GM23338 (cell line): ENCODE results near the gene TRDMT1. TPM values are rescaled to one million over a fixed set of nuclear protein-coding genes. Genes with fewer than 3 reads are reported as not detected.

Experiments
- ATAC-seq: fragments of 200-7000 bp; cut with Tn5 transposase; 3 replicates; pipeline ENCODE4 v1.9.1; 2020
- DNase-seq: peaks from one replicate; pipeline ENCODE4 v3.0.0-alpha.2; 2015; ENCODE audit warnings: low spot score
- H2AFZ ChIP-seq: fragments of 200-600 bp; sonication (generic); 2 replicates; pipeline ENCODE4 v1.8.0; 2016; ENCODE audit warnings: antibody characterized with exemption, mild to moderate bottlenecking, moderate library complexity
- H3F3A ChIP-seq: fragments of 200-600 bp; sonication (generic); replicated peaks from 2 replicates; pipeline ENCODE4 v1.8.0; 2017; ENCODE audit warnings: antibody characterized with exemption, mixed run types, low read depth
- H3K27ac ChIP-seq: fragments of 200-600 bp; sonication (generic); 2 replicates; pipeline ENCODE4 v1.6.1; 2016; ENCODE audit warnings: low read depth
- H3K27me3 ChIP-seq: fragments of 200-600 bp; sonication (generic); 2 replicates; pipeline ENCODE4 v1.8.0; 2016; ENCODE audit warnings: mild to moderate bottlenecking, mixed run types, moderate library complexity; ENCODE audit not compliant: insufficient read depth
- H3K36me3 ChIP-seq: fragments of 200-600 bp; sonication (generic); 2 replicates; pipeline ENCODE4 v1.8.0; 2016; ENCODE audit warnings: mild to moderate bottlenecking; ENCODE audit not compliant: insufficient read depth
- H3K4me1 ChIP-seq: fragments of 200-600 bp; sonication (generic); 2 replicates; pipeline ENCODE4 v1.8.0; 2016; ENCODE audit warnings: mild to moderate bottlenecking, moderate library complexity; ENCODE audit not compliant: insufficient read depth
- H3K4me2 ChIP-seq: fragments of 200-600 bp; sonication (generic); 2 replicates; pipeline ENCODE4 v1.7.1; 2017; ENCODE audit warnings: mixed run types
- H3K4me3 ChIP-seq: fragments of 200-600 bp; sonication (generic); 2 replicates; pipeline ENCODE4 v1.6.1; 2016; ENCODE audit warnings: mixed run types
- H3K79me2 ChIP-seq: fragments of 200-600 bp; sonication (generic); replicated peaks from 2 replicates; pipeline ENCODE4 v1.8.0; 2017; ENCODE audit warnings: mild to moderate bottlenecking; ENCODE audit not compliant: insufficient read depth
- H3K9me2 ChIP-seq: fragments of 200-600 bp; sonication (generic); 2 replicates; pipeline ENCODE4 v1.8.0; 2017; ENCODE audit not compliant: insufficient read depth
- H4K20me1 ChIP-seq: fragments of 200-600 bp; sonication (generic); replicated peaks from 2 replicates; pipeline ENCODE4 v1.8.0; 2017; ENCODE audit warnings: mild to moderate bottlenecking; ENCODE audit not compliant: insufficient read depth
- H3K27ac Mint-ChIP-seq: 2 replicates; pipeline ENCODE4 v1.8.0; 2020; ENCODE audit warnings: inconsistent platforms, mild to moderate bottlenecking, moderate library complexity, mixed read lengths
- H3K27me3 Mint-ChIP-seq: 3 replicates; pipeline ENCODE4 v1.8.0; 2022; ENCODE audit warnings: low read depth, mild to moderate bottlenecking, moderate library complexity, mixed read lengths, inconsistent platforms; ENCODE audit not compliant: insufficient read depth, poor library complexity
- H3K36me3 Mint-ChIP-seq: 3 replicates; pipeline ENCODE4 v1.8.0; 2021; ENCODE audit warnings: low read depth, mild to moderate bottlenecking, inconsistent platforms, moderate library complexity, mixed read lengths
- H3K4me1 Mint-ChIP-seq: 3 replicates; pipeline ENCODE4 v1.8.0; 2020; ENCODE audit warnings: mild to moderate bottlenecking, inconsistent platforms, mixed read lengths
- H3K4me3 Mint-ChIP-seq: 3 replicates; pipeline ENCODE4 v1.8.0; 2021; ENCODE audit warnings: moderate library complexity, mild to moderate bottlenecking, inconsistent platforms, mixed read lengths
- H3K9me3 Mint-ChIP-seq: 3 replicates; pipeline ENCODE4 v1.8.0; 2020; ENCODE audit warnings: moderate library complexity, mild to moderate bottlenecking, inconsistent platforms, mixed read lengths
- CREB1 ChIP-seq: fragments of 250-450 bp; sonication (Bioruptor Pico); IDR thresholded peaks from 2 replicates; pipeline ENCODE4 v1.5.0; 2020; ENCODE audit warnings: low read depth, mild to moderate bottlenecking, moderate library complexity
- EZH2 ChIP-seq: fragments of 200-600 bp; sonication (generic); IDR thresholded peaks from one replicate; pipeline ENCODE4 v1.8.0; 2017; ENCODE audit warnings: antibody characterized with exemption, mild to moderate bottlenecking, low read depth; ENCODE audit not compliant: unreplicated experiment
- EZH2phosphoT487 ChIP-seq: fragments of 200-600 bp; sonication (generic); IDR thresholded peaks from one replicate; pipeline ENCODE4 v1.8.1; 2018; ENCODE audit warnings: antibody characterized with exemption; ENCODE audit not compliant: unreplicated experiment
- JUNB ChIP-seq: IDR thresholded peaks from one replicate; pipeline ENCODE4 v1.6.1; 2016; ENCODE audit warnings: antibody characterized with exemption; ENCODE audit not compliant: unreplicated experiment
- NANOG ChIP-seq: IDR thresholded peaks from 2 replicates; pipeline ENCODE4 v1.6.1; 2016; ENCODE audit warnings: antibody characterized with exemption, borderline replicate concordance
- POLR2AphosphoS5 ChIP-seq: IDR thresholded peaks from 2 replicates; pipeline ENCODE4 v1.6.1; 2016; ENCODE audit warnings: antibody characterized with exemption, low read depth
- STAT1 ChIP-seq: IDR thresholded peaks from one replicate; pipeline ENCODE4 v1.6.1; 2016; ENCODE audit warnings: antibody characterized with exemption; ENCODE audit not compliant: unreplicated experiment
- ZNF114 ChIP-seq: fragments of 250-450 bp; sonication (Bioruptor Pico); IDR thresholded peaks from 2 replicates; pipeline ENCODE4 v1.5.0; 2020; ENCODE audit warnings: mild to moderate bottlenecking, moderate library complexity
- ZNF331 ChIP-seq: fragments of 250-450 bp; sonication (Bioruptor Pico); IDR thresholded peaks from 2 replicates; pipeline ENCODE4 v1.5.0; 2020; ENCODE audit warnings: low read depth, mild to moderate bottlenecking, moderate library complexity
- ZNF462 ChIP-seq: fragments of 250-450 bp; sonication (Bioruptor Pico); IDR thresholded peaks from 2 replicates; pipeline ENCODE4 v1.5.0; 2020; ENCODE audit warnings: mild to moderate bottlenecking, moderate library complexity
- polyA plus RNA-seq: library from polyadenylated mRNA; unstranded; fragments of >200 nt; fragmentation: Nextera tagmentation; extraction: Ambion mirVana; gene quantifications from 2 replicates; pipeline ENCODE4 v1.2.1, GENCODE V29; 2016
- total RNA-seq: library from RNA; depleted of rRNA; stranded (reverse); fragments of >200 nt; shearing (Covaris generic); gene quantifications from 2 replicates; pipeline ENCODE4 v1.2.3, GENCODE V29; 2014
- TF ChIP-seq, protein P1 (sequence below), 2 experiments: fragments of 200-600 bp in 1 of 2; sonication (generic) in 1 of 2; conservative IDR thresholded peaks; 2 replicates each; pipeline versions ENCODE4 v1.5.1 to v1.6.1; 2016 to 2017; ENCODE audit warnings: antibody characterized with exemption in 2 of 2, low read depth in 2 of 2, mild to moderate bottlenecking in 2 of 2, moderate library complexity in 1 of 2
- TF ChIP-seq, protein P2 (sequence below): IDR thresholded peaks from 2 replicates; pipeline ENCODE4 v1.6.1; 2016; ENCODE audit warnings: antibody characterized with exemption
- TF ChIP-seq, protein P3 (sequence below): IDR thresholded peaks from one replicate; pipeline ENCODE4 v1.6.1; 2018; ENCODE audit warnings: antibody characterized with exemption; ENCODE audit not compliant: unreplicated experiment

TRDMT1 gene
- total and polyA plus RNA-seq, 2 experiments from 2014 or later: 16.0 to 37.7 TPM

- Histone ChIP-seq H3K79me2 (no peaks in the 10 kb centered on the region), H3K27me3 (no peaks in the 10 kb centered on the region), H3F3A (no peaks in the 10 kb centered on the region), H3K36me3 (no peaks in the 10 kb centered on the region), H3K4me2 (no peak overlapping the region), H3K4me1 (no peaks in the 10 kb centered on the region), H2AFZ (no peak overlapping the region), H4K20me1 (no peaks in the 10 kb centered on the region), H3K27ac (no peak overlapping the region), H3K9me2 (no peaks in the 10 kb centered on the region), H3K4me3 (no peak overlapping the region)
- no peak overlapping the region for H3K27ac Mint-ChIP-seq
- no peak for ATAC-seq
- H3K9me3 Mint-ChIP-seq: no peaks in the 10 kb centered on the region
- no peak for DNase-seq
- TF ChIP-seq CREB1 (CRISPR knock-in tag) (no peak), ZNF462 (CRISPR knock-in tag) (no peak), EZH2 (no peak), NANOG (no peak), JUNB (no peak), STAT1 (no peak), EZH2phosphoT487 (no peak), ZNF114 (no peak), ZNF331 (no peak), POLR2AphosphoS5 (no peak)
- TF ChIP-seq, protein P1, sequence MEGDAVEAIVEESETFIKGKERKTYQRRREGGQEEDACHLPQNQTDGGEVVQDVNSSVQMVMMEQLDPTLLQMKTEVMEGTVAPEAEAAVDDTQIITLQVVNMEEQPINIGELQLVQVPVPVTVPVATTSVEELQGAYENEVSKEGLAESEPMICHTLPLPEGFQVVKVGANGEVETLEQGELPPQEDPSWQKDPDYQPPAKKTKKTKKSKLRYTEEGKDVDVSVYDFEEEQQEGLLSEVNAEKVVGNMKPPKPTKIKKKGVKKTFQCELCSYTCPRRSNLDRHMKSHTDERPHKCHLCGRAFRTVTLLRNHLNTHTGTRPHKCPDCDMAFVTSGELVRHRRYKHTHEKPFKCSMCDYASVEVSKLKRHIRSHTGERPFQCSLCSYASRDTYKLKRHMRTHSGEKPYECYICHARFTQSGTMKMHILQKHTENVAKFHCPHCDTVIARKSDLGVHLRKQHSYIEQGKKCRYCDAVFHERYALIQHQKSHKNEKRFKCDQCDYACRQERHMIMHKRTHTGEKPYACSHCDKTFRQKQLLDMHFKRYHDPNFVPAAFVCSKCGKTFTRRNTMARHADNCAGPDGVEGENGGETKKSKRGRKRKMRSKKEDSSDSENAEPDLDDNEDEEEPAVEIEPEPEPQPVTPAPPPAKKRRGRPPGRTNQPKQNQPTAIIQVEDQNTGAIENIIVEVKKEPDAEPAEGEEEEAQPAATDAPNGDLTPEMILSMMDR (conservative IDR thresholded peaks at IDR 0.05; ENCODE audit: low read depth in 2 of 2): no peak
- TF ChIP-seq, protein P2, sequence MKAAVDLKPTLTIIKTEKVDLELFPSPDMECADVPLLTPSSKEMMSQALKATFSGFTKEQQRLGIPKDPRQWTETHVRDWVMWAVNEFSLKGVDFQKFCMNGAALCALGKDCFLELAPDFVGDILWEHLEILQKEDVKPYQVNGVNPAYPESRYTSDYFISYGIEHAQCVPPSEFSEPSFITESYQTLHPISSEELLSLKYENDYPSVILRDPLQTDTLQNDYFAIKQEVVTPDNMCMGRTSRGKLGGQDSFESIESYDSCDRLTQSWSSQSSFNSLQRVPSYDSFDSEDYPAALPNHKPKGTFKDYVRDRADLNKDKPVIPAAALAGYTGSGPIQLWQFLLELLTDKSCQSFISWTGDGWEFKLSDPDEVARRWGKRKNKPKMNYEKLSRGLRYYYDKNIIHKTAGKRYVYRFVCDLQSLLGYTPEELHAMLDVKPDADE: no peak
- TF ChIP-seq, protein P3, sequence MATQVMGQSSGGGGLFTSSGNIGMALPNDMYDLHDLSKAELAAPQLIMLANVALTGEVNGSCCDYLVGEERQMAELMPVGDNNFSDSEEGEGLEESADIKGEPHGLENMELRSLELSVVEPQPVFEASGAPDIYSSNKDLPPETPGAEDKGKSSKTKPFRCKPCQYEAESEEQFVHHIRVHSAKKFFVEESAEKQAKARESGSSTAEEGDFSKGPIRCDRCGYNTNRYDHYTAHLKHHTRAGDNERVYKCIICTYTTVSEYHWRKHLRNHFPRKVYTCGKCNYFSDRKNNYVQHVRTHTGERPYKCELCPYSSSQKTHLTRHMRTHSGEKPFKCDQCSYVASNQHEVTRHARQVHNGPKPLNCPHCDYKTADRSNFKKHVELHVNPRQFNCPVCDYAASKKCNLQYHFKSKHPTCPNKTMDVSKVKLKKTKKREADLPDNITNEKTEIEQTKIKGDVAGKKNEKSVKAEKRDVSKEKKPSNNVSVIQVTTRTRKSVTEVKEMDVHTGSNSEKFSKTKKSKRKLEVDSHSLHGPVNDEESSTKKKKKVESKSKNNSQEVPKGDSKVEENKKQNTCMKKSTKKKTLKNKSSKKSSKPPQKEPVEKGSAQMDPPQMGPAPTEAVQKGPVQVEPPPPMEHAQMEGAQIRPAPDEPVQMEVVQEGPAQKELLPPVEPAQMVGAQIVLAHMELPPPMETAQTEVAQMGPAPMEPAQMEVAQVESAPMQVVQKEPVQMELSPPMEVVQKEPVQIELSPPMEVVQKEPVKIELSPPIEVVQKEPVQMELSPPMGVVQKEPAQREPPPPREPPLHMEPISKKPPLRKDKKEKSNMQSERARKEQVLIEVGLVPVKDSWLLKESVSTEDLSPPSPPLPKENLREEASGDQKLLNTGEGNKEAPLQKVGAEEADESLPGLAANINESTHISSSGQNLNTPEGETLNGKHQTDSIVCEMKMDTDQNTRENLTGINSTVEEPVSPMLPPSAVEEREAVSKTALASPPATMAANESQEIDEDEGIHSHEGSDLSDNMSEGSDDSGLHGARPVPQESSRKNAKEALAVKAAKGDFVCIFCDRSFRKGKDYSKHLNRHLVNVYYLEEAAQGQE: no peak
- H3K4me1 Mint-ChIP-seq: no peaks in the 10 kb centered on the region
- no peaks in the 10 kb centered on the region for H3K27me3 Mint-ChIP-seq
- H3K36me3 Mint-ChIP-seq: no peaks in the 10 kb centered on the region
- H3K4me3 Mint-ChIP-seq: no peak overlapping the region
Observed at GRCh38 chr10:17154116-17154515, 47.4 kb downstream of the TRDMT1 start.
